ENCODE measurements around the gene RFX8.
"Not testable (repeated sequence)": the region's sequence is repeated elsewhere in the genome, so short reads cannot be mapped to it uniquely, and the experiment has no call there.

The RFX8 gene

DNA sequence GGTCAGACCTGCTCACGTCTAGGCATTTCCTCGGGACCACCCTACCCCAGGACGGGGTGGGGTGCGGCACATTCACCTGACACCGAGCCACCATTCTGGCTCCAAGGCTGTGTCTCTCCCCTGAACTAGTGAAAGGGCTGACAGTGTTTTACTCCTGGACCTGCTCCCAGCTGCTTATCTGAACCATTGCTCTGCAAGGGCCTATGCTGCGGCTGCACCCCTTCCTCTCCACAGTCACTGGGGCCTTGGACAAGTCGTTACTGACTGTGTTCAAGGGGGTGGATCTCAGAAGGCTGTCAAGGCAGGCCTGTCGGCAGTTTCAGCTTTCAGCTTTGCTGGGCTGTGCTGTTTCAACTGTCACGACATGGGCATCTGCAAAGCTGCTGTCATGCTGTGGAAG, 99.3 kb downstream of the RFX8 start:
- DNase-seq (ENCODE audit: low read depth): no peak

GRCh38 chr2:101374821-101375561, 99.9 kb downstream of the RFX8 start:
- no peak for DNase-seq (ENCODE audit: low read depth)

GRCh38 chr2:101372792-101373191, 102.1 kb downstream of the RFX8 start:
- DNase-seq (ENCODE audit: low read depth): no peak

GRCh38 chr2:101371636-101372035, 103.3 kb downstream of the RFX8 start:
- no peak for DNase-seq (ENCODE audit: low read depth)

- DNase-seq (ENCODE audit: low read depth): no peak
These were observed 105.8 kb downstream of the RFX8 start for GRCh38 chr2:101369100-101369499.

DNA sequence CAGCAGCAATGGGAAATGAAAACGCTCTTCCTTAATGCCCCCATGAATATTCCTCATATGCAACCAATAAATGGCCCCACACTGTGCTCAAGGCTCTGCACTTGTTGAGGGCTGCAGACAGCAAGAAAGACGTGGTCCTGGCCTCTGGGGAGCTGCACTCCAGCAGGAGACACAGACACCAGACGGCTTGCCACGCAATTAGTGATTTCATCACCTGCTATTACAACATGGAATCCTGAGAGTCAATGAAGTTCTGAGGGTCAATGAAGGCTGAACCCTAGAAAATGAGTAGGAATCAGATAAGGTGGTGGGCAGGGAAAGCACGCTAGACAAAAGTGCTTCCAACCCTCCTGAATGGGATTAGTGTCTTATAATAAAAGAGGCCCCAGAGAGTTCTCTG, 106.5 kb downstream of the RFX8 start:
- no peak for DNase-seq (ENCODE audit: low read depth)

DNA sequence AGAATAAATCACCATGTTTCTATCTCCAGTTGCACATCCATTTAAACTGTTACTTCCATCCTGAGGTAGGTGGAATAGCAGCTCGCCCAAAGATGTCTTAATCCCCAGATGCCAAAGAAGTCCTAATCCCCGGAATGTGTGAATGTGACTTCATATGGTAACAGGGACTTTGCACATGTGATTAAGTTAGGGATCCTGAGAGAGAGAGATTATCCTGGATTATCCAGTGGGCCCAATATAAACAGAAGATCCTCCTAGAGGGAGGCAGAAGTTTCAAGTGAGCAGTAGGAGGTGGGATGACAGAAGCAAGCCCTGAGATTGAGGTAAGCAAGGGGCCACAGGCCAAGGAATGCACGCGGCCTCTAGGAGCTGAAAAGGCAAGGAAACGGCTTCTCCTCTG, 107.4 kb downstream of the RFX8 start:
- DNase-seq (ENCODE audit: low read depth): no peak

GRCh38 chr2:101364878-101365277, 110.0 kb downstream of the RFX8 start:
- no peak for DNase-seq (ENCODE audit: low read depth)

- DNase-seq (ENCODE audit: low read depth): no peak
These were observed 112.1 kb downstream of the RFX8 start for GRCh38 chr2:101362777-101363176.

DNA sequence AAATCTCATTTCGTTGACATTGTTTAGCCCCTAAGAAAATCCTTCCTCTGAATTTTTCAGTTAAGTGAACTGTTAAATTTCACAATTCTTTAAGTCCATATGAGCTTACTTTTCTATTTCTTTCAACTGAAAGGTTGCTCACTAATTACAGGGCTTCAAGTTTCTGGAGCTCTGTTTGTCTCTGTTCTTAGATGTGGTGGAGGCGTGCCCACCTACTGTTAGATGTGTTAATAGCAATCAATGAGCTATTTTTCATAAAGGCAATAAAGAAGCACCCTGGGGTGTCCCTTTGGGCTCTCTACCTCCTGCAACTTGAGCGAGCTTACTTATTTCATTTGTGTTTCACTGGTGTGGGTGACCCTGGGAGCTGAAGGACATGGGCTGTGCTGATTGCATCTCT, 112.6 kb downstream of the RFX8 start:
- DNase-seq (ENCODE audit: low read depth): no peak

DNA sequence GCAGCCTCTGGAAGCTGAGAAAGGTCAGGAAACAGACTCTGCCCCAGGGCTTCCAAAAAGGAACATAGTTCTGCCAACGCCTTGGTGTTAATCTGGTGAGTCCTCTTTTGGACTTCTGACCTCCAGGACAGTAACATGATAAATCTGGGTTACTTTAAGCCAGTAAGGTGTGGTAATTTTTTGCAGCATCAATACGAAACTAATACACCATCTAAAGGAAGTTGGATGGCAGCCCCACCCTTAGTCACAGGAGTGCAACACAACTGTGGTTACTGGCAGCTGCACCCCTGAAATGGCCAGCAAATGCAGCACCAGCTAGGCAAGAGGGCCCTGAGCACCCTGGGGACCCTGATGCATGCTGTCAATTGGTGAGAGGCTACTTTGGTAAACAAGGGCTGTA, 113.4 kb downstream of the RFX8 start:
- DNase-seq (ENCODE audit: low read depth): no peak

GRCh38 chr2:101361121-101361520, 113.8 kb downstream of the RFX8 start:
- no peak for DNase-seq (ENCODE audit: low read depth)

DNA sequence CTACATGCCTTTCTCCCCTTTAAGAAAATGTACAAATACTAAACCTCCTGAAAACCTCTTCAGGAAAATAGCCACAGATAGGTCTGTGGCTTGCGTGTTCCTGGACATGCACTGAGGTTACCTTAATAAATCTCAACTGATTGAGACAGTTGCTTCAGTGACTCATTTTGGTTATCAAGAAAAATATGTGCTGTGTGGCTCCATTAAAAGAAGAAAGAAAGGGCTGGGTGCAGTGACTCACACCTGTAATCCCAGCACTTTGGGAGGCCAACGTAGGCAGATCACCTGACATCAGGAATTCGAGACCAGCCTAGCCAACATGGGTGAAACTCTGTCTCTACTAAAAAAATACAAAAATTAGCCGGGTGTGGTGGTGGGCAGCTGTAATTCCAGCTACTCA, 114.7 kb downstream of the RFX8 start:
- no peak for DNase-seq (ENCODE audit: low read depth)

GRCh38 chr2:101359410-101359954, 115.4 kb downstream of the RFX8 start:
- DNase-seq (ENCODE audit: low read depth): no peak

GRCh38 chr2:101357376-101357775, 117.5 kb downstream of the RFX8 start:
- DNase-seq (ENCODE audit: low read depth): no peak

DNA sequence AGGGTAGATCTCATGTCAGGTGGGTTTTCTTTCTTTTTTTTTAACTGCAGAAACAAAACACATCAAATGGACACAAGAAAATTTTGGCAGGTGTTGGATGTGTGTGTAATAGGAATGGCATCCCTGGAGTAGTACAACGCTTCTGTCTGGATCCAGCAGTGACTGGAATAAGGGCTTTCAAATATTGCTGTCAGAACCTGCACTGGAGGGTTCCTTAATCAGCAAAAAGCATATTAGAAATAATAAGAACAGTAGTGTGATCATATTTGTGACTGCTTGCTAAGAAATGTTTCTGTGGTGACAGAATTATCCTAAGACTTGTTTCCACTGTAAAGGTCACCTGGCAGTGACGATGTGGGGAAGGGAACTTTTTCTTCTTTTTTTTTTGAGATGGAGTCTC, 118.4 kb downstream of the RFX8 start:
- no peak for DNase-seq (ENCODE audit: low read depth)

DNA sequence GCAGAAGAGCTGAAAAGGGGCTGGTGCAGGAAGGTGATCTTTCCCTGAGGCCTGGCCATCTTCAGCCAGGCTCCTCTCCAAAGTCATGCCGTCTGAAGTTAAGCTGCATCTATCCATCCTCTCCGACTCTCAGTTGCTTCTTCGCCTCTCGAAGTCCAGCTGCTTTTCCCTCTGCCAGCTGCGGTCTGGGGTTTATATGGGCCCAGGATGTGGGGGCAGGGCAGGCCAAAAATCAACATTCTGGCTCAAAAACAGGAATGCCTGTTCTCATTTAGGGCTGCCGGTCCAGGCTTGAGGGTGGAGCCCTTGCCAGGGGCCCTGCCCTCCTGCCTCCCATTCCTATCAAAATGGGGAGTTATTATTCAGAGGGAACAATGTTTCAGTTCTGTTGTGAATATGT, 118.9 kb downstream of the RFX8 start:
- no peak for DNase-seq (ENCODE audit: low read depth)

DNA sequence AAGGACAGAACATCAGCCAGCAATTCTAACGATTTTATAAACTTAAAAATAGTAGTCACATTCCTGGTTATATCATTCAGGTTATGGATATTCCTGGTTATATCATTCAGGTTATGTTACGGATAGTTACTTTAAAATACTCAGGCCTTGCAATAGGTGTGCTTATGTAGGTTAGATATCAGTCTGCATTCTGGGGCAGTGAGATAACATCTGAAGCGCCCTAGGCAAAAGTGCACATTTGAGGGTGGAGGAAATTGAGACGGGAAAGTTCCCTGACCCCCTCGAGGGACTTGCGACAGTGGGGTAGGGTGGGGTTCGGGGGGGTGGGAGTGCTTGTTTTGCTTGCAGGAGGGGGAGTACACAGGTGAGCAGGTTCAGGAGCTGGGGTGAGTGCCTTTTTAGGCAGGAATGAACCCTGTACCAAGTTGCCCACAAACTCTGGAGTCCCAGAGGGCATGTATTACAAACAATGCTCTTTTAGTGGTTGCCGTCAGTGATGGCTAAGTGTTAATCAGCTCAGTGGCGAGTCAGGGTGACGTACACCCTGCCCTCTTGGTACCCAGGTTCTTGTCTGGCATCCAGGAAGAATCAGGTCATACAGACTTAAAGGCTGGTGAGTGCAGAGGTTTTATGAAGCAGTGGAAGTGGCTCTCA, 119.4 kb downstream of the RFX8 start:
- no peak for DNase-seq (ENCODE audit: low read depth)

GRCh38 chr2:101354420-101355311, 120.2 kb downstream of the RFX8 start:
- no peak for DNase-seq (ENCODE audit: low read depth)

DNA sequence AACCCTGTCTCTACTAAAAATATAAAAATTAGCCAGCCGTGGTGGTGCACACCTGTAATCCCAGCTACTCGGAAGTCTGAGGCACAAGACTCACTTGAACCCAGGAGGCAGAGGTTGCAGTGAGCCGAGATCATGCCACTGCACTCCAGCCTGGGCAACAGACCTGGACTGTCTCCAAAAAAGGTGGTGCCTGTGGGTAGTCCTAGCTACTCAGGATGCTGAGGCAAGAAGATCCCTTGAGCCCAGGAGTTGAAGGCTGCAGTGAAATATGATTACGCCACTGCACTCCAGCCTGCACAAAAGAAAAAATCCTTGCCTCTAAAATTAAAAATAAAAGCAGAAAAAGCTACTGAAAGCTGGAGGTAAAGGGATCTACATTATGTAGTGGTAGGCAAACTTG, 122.3 kb downstream of the RFX8 start:
- not testable (repeated sequence) for DNase-seq (ENCODE audit: low read depth)

- DNase-seq (ENCODE audit: low read depth): no peak
These were observed 123.7 kb downstream of the RFX8 start for GRCh38 chr2:101351207-101351606.

DNA sequence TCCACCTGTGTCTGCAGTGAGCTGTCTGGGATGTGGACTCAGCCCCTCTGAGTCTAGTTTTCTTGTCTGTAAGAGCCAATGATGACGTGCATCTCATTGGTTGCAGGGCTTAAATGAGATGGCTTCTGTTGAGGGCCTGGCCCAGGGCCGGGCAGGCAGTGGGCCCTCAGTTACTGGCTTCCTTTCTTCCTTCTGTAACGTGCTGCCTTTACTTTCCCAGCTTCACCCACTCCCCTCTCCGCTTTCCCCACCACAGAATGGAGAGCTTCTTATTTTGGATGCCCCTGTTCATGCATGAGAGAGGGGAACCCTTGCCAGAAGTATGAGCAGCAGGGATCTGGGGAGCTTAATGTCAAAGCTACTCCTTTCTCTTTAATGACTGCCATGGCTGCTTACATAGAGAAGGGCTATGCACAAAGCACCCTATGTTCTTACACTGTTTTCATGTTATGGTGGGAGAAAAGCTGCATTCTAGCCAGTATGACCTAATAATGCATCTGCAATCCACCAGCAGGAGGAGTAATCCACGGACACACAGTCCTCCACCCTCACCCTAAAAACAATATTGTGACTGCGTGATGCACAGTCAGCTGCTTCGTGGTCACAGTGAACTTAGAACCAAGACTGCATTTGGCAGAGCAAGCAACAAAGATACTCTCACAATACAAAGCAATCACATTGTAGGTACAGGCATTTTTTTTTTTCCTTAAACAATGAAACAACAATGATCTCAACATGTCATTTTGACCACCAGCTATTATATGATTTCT, 124.8 kb downstream of the RFX8 start:
- DNase-seq (ENCODE audit: low read depth): no peak

Data from HS-5 (cell line).